Measurements from ENCODE around the gene CHMP4B. TPM values are rescaled to one million over a fixed set of nuclear protein-coding genes. Genes with fewer than 3 reads are reported as not detected.

The CHMP4B gene
- total RNA-seq, 1 experiment from 2014 or later: 68.9 TPM

GRCh38 chr20:33875534-33876026 lies 64.4 kb downstream of the CHMP4B start:
- Histone ChIP-seq H3K9me3 (ENCODE audit: low read depth, low read length, poor library complexity, severe bottlenecking) (peaks cover 6% of the 10 kb centered on the region), H3K36me3 (ENCODE audit: insufficient read depth, low read length, poor library complexity, severe bottlenecking) (no peaks in the 10 kb centered on the region), H3K4me1 (ENCODE audit: insufficient read depth, low read length, poor library complexity, severe bottlenecking) (no peaks in the 10 kb centered on the region), H3K27ac (ENCODE audit: low read depth, low read length, poor library complexity, severe bottlenecking) (no peak overlapping the region), H3K4me3 (ENCODE audit: low read depth, low read length, poor library complexity, severe bottlenecking) (no peak overlapping the region), H3K27me3 (replicated peaks; ENCODE audit: insufficient read depth, low read depth, low read length, poor library complexity) (no peaks in the 10 kb centered on the region)
- ChIA-PET POLR2A (ENCODE audit: low non-redundant PET) (no interaction called here), CTCF (no interaction called here)
- TF ChIP-seq EZH2 (IDR thresholded peaks at IDR 0.05; ENCODE audit: borderline replicate concordance, low read depth, low read length, poor library complexity, severe bottlenecking): no peak
- TF ChIP-seq CTCF (conservative IDR thresholded peaks at IDR 0.05; ENCODE audit: low read depth, low read length): no peak
- BruUV-seq (replicated peaks): no TSS peak
- no peak for DNase-seq (ENCODE audit: low spot score)
- intact Hi-C loops (cut with micrococcal nuclease; ENCODE audit: unreplicated experiment): no loop called here

DNA sequence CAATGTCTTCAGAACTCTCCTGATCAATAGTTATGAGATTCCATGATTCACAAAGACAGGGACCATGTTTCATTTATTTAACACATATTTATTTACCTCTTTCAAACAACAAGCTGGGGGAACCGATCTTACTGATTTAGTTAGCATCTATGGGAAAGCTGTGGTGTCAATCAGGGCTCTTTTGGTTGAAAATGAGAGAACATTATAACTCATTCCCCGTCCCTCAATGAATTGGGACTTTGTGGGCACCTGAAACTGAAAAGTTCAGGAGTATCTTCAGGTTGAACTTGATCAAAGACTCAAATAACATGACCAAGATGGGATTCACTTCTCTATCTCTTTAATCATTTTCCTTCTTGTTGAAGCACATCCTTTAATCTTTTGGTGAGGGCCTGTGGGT lies 67.4 kb downstream of the CHMP4B start:
- ChIA-PET CTCF (interaction anchor here (0.7 kb wide), 1 partner anchor 15 kb away, joined by 3 read pairs; no protein-coding TSS in a partner anchor), POLR2A (ENCODE audit: low non-redundant PET) (no interaction called here)
- BruUV-seq (replicated peaks): no TSS peak
- Histone ChIP-seq H3K36me3 (ENCODE audit: insufficient read depth, low read length, poor library complexity, severe bottlenecking) (no peaks in the 10 kb centered on the region), H3K4me1 (ENCODE audit: insufficient read depth, low read length, poor library complexity, severe bottlenecking) (no peaks in the 10 kb centered on the region), H3K9me3 (ENCODE audit: low read depth, low read length, poor library complexity, severe bottlenecking) (peaks cover 6% of the 10 kb centered on the region), H3K4me3 (ENCODE audit: low read depth, low read length, poor library complexity, severe bottlenecking) (no peak overlapping the region), H3K27ac (ENCODE audit: low read depth, low read length, poor library complexity, severe bottlenecking) (no peak overlapping the region), H3K27me3 (replicated peaks; ENCODE audit: insufficient read depth, low read depth, low read length, poor library complexity) (no peaks in the 10 kb centered on the region)
- no peak for DNase-seq (ENCODE audit: low spot score)
- intact Hi-C loops (cut with micrococcal nuclease; ENCODE audit: unreplicated experiment): no loop called here
- TF ChIP-seq CTCF (conservative IDR thresholded peaks at IDR 0.05; ENCODE audit: low read depth, low read length) (no peak), EZH2 (IDR thresholded peaks at IDR 0.05; ENCODE audit: borderline replicate concordance, low read depth, low read length, poor library complexity, severe bottlenecking) (no peak)

DNA sequence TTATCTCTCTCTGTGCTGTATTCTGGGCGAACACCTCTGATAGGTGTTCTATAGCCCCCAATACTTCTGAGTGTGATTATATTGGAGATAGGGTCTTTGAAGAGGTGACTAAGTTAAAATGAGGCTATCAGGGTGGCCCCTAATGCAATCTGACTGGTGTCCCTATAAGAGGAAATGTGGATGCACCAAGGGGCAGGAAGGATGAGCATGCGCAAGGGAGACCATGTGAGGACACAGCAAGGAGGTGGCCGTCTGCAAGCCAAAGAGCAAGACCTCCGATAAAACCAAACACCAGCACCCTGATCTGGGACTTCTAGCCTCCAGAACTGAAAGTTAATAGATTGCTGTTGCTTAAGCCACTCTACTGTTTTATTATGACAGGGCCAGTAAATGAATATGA lies 69.2 kb downstream of the CHMP4B start:
- no peak for TF ChIP-seq EZH2 (IDR thresholded peaks at IDR 0.05; ENCODE audit: borderline replicate concordance, low read depth, low read length, poor library complexity, severe bottlenecking)
- no peak for TF ChIP-seq CTCF (conservative IDR thresholded peaks at IDR 0.05; ENCODE audit: low read depth, low read length)
- CTCF ChIA-PET: no interaction called here
- BruUV-seq (replicated peaks): no TSS peak
- no peak overlapping the region for H3K4me3 ChIP-seq (ENCODE audit: low read depth, low read length, poor library complexity, severe bottlenecking)
- no peak for DNase-seq (ENCODE audit: low spot score)
- H3K27me3 ChIP-seq (replicated peaks; ENCODE audit: insufficient read depth, low read depth, low read length, poor library complexity): no peaks in the 10 kb centered on the region
- no peaks in the 10 kb centered on the region for H3K4me1 ChIP-seq (ENCODE audit: insufficient read depth, low read length, poor library complexity, severe bottlenecking)
- H3K27ac ChIP-seq (ENCODE audit: low read depth, low read length, poor library complexity, severe bottlenecking): no peak overlapping the region
- POLR2A ChIA-PET (ENCODE audit: low non-redundant PET): no interaction called here
- intact Hi-C loops (cut with micrococcal nuclease; ENCODE audit: unreplicated experiment): no loop called here
- H3K36me3 ChIP-seq (ENCODE audit: insufficient read depth, low read length, poor library complexity, severe bottlenecking): no peaks in the 10 kb centered on the region
- H3K9me3 ChIP-seq (ENCODE audit: low read depth, low read length, poor library complexity, severe bottlenecking): peaks cover 6% of the 10 kb centered on the region
